ENCODE data around the gene HPSE2. TPM values are rescaled to one million over a fixed set of nuclear protein-coding genes. Genes with fewer than 3 reads are reported as not detected.

The HPSE2 gene
- total and polyA plus RNA-seq, 2 of the 8 experiments (the other 6 are each of a cell fraction or from before 2014, with no cell fraction given) = 0.41 to 0.58 TPM

DNA sequence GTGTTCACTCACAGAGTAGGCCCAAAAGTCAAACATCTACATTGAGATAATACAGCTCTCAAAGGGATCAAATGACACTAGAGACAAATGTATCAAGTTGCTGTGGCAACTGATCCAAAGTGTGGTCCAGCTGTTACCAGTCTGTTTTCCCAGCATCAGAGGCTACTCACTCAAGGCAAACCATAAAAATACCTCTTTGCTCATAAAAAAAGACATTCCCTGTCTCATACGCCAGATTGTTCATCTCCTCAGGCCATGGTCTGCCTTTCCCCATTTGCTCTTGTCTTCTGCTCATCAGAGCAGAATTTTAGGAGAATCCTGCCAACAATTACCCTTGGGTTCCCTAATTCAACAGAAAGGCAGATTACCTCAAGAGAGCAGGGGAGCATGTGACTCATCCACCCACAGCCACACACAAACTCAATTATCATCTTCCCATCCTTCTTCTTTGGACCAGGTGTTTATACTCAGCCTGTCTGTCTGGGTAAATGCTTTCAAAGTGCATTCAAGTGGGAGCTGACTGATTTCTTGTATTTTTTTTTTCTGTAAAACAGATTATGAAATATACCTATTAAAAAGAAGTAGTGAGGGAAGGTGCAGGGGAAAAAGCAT, 562.4 kb downstream of the HPSE2 start (continued):
- TF ChIP-seq, protein P1, sequence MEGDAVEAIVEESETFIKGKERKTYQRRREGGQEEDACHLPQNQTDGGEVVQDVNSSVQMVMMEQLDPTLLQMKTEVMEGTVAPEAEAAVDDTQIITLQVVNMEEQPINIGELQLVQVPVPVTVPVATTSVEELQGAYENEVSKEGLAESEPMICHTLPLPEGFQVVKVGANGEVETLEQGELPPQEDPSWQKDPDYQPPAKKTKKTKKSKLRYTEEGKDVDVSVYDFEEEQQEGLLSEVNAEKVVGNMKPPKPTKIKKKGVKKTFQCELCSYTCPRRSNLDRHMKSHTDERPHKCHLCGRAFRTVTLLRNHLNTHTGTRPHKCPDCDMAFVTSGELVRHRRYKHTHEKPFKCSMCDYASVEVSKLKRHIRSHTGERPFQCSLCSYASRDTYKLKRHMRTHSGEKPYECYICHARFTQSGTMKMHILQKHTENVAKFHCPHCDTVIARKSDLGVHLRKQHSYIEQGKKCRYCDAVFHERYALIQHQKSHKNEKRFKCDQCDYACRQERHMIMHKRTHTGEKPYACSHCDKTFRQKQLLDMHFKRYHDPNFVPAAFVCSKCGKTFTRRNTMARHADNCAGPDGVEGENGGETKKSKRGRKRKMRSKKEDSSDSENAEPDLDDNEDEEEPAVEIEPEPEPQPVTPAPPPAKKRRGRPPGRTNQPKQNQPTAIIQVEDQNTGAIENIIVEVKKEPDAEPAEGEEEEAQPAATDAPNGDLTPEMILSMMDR (IDR thresholded peaks at IDR 0.05; ENCODE audit: control extremely low read depth in 1 of 3, insufficient read depth in 1 of 3, low read depth in 1 of 3, low read length in 3 of 3) = no peak

Measured in H1 (cell line).